Left ventricle myocardium inferior (tissue), 1 donor: ENCODE results near the gene COA5. TPM values are rescaled to one million over a fixed set of nuclear protein-coding genes. Genes with fewer than 3 reads are reported as not detected.
A peak's percentile ranks its signal among the peaks of the same experiment; 100 is the strongest.

Experiments
- DNase-seq: peaks from one replicate; pipeline ENCODE4 v3.0.0-alpha.2; 2020
- H3K27ac ChIP-seq: fragments of 200-600 bp; replicated peaks from 2 replicates; pipeline ENCODE4 v1.8.0; 2021
- H3K27me3 ChIP-seq: fragments of 200-600 bp; 2 replicates; pipeline ENCODE4 v1.8.0; 2021; ENCODE audit warnings: low read depth
- H3K36me3 ChIP-seq: fragments of 200-600 bp; 2 replicates; pipeline ENCODE4 v1.8.0; 2021
- H3K4me1 ChIP-seq: fragments of 200-600 bp; 2 replicates; pipeline ENCODE4 v1.8.0; 2021
- H3K4me3 ChIP-seq: fragments of 200-600 bp; 2 replicates; pipeline ENCODE4 v1.8.0; 2021; ENCODE audit warnings: mild to moderate bottlenecking, moderate library complexity
- H3K9me3 ChIP-seq: fragments of 200-600 bp; replicated peaks from 2 replicates; pipeline ENCODE4 v1.8.0; 2021
- CTCF ChIP-seq: fragments of 200-600 bp; IDR thresholded peaks from 2 replicates; pipeline ENCODE4 v1.8.0; 2021; ENCODE audit warnings: antibody characterized with exemption, mild to moderate bottlenecking, borderline replicate concordance
- intact Hi-C: fragments of 100-400 bp; cut with micrococcal nuclease; formaldehyde crosslinking; loops from one replicate; pipeline ENCODE4 v1.11.0; 2022
- total RNA-seq: library from RNA; stranded (reverse); fragmentation: NEBNext Ultra II Directional; extraction: Animal tissue kit (Norgen Biotek cat#: 25700); gene quantifications from one replicate; pipeline ENCODE4 v1.2.1, GENCODE V29; 2021
- donor health status: DM: no; HTN: yes; CAD: no; lungs with severe emphysema.

COA5 gene
- total RNA-seq, 1 donor from 2014 or later = 33.3 TPM

- H3K27ac ChIP-seq = no peak overlapping the region
- peak; percentile 64 for DNase-seq
- H3K4me1 ChIP-seq = peaks cover 6% of the 10 kb centered on the region
- intact Hi-C loops = loop anchor here (2.0 kb wide), 1 partner anchor 187 kb away; no protein-coding TSS in a partner anchor
- no peak overlapping the region for H3K4me3 ChIP-seq
- H3K9me3 ChIP-seq = no peaks in the 10 kb centered on the region
- H3K27me3 ChIP-seq = no peaks in the 10 kb centered on the region
- peaks cover 29% of the 10 kb centered on the region for H3K36me3 ChIP-seq
- peak; percentile 100 for TF ChIP-seq CTCF
These were observed 41.1 kb upstream of the COA5 start for GRCh38 chr2:98649135-98649991.

- Histone ChIP-seq H3K4me1 (peaks cover 6% of the 10 kb centered on the region), H3K36me3 (peaks cover 34% of the 10 kb centered on the region), H3K4me3 (no peak overlapping the region), H3K9me3 (no peaks in the 10 kb centered on the region), H3K27ac (no peak overlapping the region), H3K27me3 (no peaks in the 10 kb centered on the region)
- intact Hi-C loops = loop anchor here (2.0 kb wide), 1 partner anchor 188 kb away; no protein-coding TSS in a partner anchor
- TF ChIP-seq CTCF = no peak
- no peak for DNase-seq
These were observed 40.1 kb upstream of the COA5 start for GRCh38 chr2:98648451-98648850.

- Histone ChIP-seq H3K9me3 (no peaks in the 10 kb centered on the region), H3K27ac (no peak overlapping the region), H3K36me3 (peaks cover 40% of the 10 kb centered on the region), H3K27me3 (no peaks in the 10 kb centered on the region), H3K4me3 (no peak overlapping the region), H3K4me1 (peaks cover 6% of the 10 kb centered on the region)
- no peak for TF ChIP-seq CTCF
- intact Hi-C loops = loop anchor here (2.0 kb wide), 1 partner anchor 189 kb away; no protein-coding TSS in a partner anchor
- no peak for DNase-seq
These were observed 39.3 kb upstream of the COA5 start for GRCh38 chr2:98647636-98648035.

- H3K9me3 ChIP-seq = no peaks in the 10 kb centered on the region
- H3K27me3 ChIP-seq = no peaks in the 10 kb centered on the region
- intact Hi-C loops = no loop called here
- no peak overlapping the region for H3K27ac ChIP-seq
- peaks cover 2% of the 10 kb centered on the region for H3K4me1 ChIP-seq
- H3K36me3 ChIP-seq = peaks cover 57% of the 10 kb centered on the region
- DNase-seq = no peak
- no peak overlapping the region for H3K4me3 ChIP-seq
- TF ChIP-seq CTCF = no peak
These were observed 35.3 kb upstream of the COA5 start for GRCh38 chr2:98643496-98644100.

GRCh38 chr2:98637401-98638147 lies 29.3 kb upstream of the COA5 start:
- DNase-seq = no peak
- Histone ChIP-seq H3K9me3 (no peaks in the 10 kb centered on the region), H3K27me3 (no peaks in the 10 kb centered on the region), H3K4me3 (no peak overlapping the region), H3K27ac (no peak overlapping the region), H3K36me3 (peaks cover 70% of the 10 kb centered on the region), H3K4me1 (no peaks in the 10 kb centered on the region)
- intact Hi-C loops = no loop called here
- TF ChIP-seq CTCF = no peak
